NCI-H128 (cell line): ENCODE data around the gene UQCRH.
A peak's percentile ranks its signal among the peaks of the same experiment; 100 is the strongest.
"Not testable (repeated sequence)": the region's sequence is repeated elsewhere in the genome, so short reads cannot be mapped to it uniquely, and the experiment has no call there.

Experiments
- DNase-seq: peaks from one replicate; lab custom pipeline; 2025; ENCODE audit not compliant: unreplicated experiment; lab: John Stamatoyannopoulos, UW

Gene UQCRH

DNA sequence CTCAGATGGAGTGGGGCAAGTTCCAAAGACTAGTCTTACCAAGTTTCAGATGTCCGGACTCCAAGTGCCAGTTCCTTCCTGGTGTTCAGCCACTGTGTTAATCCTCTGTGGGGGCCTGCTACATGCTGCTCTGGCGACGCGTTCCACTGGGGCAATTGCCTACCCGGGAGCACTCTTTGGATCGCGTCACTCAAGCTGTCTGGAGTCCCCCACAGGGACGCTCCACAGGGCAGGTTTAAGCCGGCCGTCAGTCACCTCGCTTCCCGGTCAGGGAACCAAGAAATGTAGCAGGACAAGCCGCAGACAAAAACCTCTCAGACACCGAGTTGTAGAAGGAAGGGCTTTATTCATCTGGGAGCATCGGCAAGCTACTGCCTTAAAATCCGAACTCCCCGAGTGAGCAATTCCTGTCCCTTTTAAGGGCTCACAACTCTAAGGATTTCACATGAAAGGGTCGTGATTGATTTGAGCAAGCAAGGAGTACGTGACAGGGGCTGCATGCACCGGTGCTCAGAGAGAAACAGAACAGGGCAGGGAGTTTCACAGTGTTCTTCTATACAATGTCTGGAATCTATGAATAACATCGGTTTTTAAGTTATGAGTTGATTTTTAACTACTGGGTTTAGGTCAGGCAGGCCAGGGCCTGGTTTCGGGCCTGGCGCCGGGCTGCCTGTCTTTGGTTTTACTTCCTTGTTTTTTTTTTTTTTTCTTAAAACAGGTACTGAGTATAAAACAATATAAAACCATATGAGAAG is 28.5 kb downstream of the UQCRH start:
- DNase-seq = not testable (repeated sequence)

DNA sequence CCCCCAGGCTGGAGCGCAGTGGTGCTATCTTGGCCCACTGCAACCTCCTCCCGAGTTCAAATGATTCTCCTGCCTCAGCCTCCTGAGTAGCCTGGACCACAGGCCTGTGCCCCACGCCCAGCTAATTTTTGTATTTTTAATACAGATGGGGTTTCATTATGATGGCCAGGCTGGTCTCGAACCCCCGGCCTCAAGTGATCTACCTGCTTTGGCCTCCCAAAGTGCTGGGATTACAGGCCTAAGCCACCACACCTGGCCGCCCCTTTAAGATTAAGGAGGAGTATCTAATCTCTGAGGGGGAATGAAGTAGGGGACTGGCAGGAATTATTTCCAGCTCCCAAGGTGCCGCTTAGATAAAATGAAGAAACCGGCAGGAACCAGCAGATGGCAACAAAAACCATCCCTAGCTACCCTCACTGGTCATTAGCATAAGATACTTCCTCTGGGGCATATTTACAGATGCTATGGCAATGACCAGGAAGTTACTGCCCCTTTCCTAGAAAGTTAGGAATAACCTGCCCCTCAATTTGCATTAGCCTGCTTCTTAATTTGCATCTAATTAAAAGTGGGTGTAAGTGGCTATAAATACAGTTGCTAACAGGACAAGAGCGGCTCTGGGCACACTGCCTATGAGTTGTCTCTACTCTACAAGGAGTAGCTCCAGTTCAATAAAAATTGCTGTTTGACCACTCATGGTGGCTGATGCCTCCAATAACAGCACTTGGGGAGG is 30.0 kb downstream of the UQCRH start:
- no peak for DNase-seq

DNA sequence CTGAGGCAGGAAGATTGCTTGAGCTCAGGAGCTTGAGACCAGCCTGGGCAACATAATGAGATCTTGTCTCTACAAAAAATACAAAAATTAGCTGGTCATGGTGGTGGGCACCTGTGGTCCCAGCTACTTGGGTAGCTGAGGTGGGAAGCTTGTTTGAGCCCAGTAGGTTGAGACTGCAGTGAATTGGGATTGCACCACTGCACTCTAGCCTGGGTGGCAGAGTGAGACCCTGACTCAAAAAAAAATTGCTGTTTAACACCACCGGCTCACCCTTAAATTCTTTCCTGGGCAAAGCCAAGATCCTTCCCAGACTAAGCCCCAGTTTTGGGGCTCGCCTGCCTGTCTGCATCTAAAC is 30.5 kb downstream of the UQCRH start:
- DNase-seq = no peak

DNA sequence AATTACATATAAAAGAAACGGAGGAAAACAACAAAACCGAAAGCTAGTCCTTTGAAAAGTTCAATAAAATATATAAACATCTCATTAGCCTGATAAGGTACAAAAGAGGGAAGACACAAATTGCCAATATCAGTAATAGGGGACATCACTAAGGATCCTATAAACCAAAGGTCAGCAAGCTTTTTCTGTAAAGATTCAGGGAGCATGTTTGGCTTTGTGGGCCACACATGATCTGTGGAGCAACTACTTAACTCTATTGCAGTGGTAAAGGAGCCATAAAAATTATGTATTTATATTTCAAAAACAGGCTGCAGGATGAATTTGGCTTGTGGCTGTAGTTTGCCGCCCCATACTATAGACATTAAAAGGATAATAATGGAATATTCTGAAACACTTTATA is 31.6 kb downstream of the UQCRH start:
- DNase-seq = no peak

DNA sequence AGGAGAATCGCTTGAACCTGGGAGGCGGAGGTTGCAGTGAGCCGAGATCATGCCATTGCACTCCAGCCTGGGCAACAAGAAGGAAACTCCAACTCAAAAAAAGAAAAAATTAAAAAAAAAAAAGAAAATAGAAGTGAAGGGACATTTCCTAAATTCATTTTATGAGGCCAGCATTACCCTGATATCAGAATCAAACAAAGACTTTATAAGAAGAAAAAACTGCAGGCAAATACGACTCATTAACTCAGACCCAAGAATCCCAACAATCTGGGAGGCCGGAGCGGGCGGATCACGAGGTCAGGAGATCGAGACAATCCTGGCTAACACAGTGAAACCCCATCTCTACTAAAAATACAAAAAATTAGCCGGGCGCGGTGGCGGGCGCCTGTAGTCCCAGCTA is 33.9 kb downstream of the UQCRH start:
- not testable (repeated sequence) for DNase-seq

DNA sequence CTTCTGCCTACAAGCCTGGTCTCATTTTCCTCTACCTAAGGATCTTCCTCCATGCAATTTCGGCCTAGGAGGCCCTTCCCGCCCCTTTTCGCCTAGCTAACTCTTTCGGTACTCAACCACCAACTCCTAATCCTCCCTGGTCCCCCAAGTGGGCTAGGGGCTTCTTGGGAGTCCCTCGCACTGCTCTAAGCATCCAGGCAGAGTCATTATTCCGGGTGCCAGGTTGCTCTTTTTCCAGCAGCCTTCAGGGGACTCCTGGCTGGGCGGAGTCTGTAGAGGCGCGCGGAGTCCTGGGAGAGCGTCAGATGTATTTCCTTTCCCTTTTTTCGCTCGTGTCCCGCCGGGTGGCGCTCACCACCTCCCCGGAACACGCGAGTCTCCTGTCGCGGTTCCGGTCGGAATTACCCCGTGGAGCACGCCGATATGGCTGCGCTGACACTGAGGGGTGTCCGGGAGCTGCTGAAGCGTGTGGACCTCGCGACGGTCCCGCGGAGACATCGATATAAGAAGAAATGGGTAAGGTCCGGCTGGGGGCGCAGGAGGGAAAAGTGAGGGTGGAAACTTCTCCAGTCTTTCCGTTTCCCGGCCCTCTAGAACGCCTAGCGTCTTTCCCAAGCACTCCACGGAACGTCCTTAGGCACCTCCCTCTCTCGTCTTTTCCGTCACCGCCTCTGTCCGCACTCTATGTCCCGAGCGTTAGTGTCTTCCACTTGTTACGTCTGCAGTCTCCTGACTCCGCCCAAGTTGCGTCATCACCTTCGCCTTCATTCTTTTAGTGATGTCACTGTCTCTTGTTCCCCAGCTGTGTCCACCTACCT is 37.1 kb downstream of the UQCRH start, which contains the start of gene NSUN4:
TSS of gene NSUN4 (plus strand) at position 404 of the 818 bp plus-strand sequence. CDS start at position 424, 20 bp downstream.
- DNase-seq = peak; percentile 88

DNA sequence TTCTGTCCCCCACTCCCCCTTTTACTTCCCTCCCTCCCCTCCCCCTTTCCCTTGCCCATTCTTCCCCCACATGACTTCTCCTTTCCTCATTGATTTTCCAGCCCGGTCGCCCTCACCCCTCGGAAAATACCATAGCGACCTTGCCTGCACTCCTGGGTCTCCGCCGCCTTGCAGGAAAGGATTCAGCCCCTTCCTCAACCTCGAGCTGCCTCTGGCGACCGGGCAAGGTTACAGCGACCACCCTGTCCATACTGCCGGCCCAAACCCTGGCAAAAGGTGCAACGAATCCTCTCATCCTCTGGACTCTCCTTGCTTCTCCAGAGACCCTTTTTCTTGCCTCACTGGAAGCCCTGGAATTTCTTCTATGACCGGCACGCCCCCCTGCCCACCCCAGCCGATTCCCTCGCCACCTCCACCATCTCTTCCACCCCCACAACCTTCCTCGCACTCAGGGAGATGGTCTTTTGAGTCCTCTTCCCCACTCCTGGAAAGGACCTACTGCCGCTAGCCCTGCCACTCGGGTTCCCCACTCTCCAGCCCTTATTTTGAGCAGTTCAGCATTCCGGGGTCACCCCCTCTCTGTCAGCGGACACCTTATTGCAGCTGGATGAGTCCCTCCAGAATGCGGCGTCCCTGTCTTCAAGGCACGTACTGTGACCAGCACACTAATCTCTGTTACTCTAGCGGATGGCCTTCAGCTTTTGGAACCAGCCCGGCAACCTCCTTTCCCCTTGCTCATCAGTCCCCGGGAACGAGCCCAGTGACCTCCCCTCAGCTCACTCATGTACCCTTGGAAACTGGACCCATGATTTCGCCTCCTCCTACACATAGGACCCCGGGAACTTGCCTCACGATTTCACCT is 38.0 kb downstream of the UQCRH start:
- DNase-seq = no peak

DNA sequence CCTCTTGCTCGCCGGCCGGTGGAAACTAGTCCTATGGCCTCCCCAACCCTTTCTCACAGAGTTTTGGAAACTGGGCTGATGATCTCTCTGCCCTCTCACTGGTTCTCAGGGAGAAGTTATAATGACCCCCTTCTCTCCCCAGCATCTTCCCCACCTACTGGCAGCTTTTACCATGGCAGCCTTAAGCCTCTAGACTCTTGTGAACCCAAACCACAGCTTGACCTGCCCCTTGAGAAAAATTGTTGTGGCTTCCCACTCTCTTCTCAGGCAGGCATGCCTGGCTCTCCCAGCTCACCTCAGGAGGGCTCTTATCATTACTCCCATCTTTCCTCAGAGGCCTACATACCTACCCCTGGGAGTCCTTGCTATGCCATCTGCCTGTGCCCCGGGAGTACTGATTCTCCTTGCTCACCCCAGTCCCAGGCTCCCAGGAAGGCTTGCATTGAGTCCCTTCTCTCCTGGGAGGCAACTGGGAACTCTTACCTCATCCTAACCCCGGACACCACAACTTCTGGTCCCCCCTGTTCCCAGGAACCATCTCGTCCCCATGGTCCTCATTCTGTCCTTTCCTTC is 38.7 kb downstream of the UQCRH start:
- DNase-seq = no peak

DNA sequence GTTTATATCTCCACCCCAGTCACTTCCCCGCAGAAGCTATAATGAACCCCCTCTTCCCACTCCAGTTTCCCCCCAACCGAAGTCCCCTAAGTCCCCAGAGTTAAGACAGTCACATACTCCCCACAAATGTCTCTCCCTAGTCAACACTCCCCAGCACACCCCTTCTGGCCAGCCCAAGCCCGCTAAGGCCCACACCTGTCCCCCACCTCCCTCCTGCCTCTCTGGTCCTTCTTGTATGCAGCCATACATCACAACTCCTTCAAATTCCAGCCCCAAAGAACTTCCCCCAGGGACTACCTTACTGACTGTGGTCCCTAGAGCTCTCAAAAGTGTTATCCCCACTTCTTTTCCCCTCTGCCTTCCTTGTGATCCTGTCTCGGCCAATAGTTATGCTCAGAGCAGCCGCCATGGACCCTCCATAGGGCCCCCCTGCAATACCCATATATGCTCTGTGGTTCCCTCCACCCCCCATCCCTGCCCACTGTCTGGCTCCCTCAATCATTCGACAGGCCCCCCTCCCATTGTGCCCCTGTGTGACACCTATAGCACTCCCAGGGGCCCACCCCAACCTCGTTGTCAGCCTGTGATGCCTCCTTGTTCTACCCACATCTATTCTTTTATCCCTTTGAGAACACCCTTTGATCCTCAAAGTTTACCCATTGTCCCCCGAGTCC is 39.3 kb downstream of the UQCRH start:
- no peak for DNase-seq

DNA sequence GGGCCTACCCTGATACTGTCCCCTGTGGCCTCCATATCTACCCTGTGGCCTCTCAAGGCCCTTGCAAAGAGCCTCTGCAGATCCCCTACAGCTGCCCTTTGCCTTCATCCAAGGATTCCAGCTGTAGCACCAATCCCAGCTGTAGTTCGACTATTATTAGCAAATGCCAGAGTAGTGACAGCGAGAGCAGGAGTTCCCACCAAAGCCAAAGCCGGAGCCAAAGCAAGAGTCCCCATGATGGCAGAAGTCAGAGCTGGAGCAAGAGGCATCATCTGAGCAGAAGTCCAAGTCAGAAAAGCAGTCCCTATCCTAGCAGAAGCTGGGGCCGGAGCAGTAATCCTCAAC is 39.8 kb downstream of the UQCRH start:
- no peak for DNase-seq

DNA sequence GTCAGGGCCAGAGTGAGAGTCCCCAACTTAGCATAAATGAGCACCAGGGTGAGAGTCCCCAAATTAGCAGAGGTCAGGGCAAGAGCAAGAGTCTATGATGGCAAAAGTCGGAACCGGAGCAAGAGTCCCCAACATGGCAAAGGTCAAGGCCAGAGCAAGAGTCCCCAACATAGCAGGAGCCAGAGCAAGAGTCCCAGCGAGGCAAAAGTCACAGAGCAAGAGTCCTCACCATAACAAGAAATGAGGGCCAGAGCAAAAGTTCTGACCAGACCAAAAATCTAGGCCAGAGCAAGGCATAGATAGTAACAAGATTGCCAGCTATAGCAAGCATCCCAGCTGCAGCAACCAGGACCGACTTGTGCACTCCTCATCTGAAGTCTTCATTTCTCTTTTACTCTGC is 40.2 kb downstream of the UQCRH start:
- no peak for DNase-seq

DNA sequence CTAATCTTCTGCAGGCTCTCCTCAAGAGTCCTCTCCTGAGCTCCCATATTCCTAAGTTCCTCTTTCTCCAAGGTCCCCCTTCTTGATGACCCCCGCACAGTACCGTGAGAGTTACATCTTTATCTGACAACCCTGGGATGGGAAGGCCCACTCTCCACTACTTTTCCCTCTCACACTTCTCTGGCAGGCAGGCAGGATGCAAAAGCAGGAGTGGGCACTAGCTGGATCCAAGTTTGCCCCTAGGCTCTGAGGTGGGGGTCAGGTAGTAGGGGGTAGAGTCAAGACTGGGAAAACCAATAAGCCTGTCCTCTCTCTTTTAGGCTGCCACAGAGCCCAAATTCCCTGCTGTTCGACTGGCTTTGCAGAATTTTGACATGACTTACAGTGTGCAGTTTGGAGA is 41.0 kb downstream of the UQCRH start:
- no peak for DNase-seq

DNA sequence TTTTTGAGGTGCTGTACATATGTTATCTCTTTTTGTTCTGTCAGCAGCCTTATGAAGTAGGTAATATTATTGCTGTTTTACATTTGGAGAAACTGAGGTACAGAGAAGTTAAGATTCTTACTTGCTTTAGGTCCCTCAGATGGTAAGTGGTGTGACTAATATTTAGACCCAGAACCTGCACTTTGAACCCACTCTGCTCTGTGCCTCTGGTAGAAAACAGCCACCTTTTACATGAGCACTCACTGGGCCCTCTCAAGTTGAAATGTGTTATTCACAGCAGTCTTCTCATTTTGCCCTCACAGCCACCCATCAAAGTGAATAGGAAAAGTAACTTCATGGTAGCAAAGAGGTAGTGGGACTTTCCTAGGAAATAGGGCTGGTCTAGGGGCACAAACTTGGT is 41.8 kb downstream of the UQCRH start:
- DNase-seq = no peak

DNA sequence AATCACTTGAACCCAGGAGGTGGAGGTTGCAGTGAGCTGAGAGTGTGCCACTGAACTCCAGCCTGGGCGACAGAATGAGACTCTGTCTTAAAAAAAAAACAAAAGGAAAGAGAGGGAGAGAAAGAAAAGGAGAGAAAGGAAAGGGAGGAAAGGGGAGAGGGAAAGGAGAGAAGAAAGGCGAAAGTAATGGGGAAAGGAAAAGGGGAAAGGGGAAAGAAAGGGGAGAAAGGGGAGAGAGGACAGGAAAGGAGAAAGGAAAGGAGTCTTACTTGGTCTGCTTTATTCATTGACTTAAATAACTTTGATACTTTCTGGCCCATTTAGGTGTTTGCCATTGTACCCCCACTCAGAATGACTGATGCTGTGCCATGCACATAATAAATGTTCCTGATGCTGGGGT is 48.9 kb downstream of the UQCRH start:
- no peak for DNase-seq

DNA sequence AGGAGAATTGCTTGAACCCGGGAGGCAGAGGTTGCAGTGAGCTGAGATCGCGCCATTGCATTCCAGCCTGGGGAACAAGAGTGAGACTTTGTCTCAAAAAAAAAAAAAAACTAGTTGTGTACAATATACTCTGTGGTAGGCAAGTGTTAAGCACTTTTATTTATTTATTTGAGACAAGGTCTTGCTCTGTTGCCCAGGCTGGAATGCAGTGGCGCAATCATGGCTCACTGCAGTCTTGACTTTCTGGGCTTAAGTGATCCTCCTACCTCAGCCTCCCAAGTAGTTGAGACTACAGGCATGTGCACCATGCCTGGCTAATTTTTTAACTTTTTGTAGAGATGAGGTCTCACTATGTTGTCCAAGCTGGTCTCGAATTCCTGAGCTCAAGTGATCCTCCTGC is 52.4 kb downstream of the UQCRH start:
- not testable (repeated sequence) for DNase-seq

DNA sequence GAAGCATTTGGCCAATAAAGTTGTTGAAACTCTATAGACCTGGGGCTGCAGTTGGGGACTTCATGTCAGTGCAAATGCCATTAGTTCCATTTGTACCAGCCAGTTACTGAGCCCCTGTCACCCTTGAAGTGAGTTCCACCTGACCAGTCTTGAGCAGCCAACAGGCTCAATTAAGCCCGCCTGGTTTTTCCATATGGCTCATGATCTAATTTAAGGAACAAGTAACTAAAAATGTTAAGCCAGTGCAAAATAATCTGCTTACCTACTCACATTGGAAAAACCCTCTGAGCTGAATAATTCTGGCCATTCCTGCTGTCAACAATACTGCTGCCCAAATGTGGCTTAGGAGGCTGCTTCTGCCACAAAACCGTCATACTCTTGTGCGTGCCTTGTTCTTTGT is 58.7 kb downstream of the UQCRH start:
- DNase-seq = no peak

DNA sequence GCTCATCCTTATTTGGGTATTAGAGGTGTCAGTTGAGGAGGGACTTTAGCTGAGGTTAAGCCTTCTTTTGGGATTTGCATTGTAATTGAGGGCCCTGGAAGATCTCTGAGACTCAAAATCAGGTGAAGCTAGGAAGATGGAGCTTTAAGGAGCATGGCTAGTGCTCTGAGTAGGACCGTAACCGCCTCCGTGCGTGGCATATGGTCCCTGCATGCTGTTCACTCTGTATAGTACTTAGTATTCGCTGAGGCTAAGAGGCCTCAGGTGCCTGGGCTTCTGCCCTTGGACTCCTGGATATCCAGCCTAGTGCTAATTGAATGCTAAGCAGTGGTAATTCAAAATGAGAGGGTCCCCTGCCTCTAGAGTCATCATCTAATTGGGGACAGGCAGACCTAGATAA is 59.6 kb downstream of the UQCRH start:
- no peak for DNase-seq

DNA sequence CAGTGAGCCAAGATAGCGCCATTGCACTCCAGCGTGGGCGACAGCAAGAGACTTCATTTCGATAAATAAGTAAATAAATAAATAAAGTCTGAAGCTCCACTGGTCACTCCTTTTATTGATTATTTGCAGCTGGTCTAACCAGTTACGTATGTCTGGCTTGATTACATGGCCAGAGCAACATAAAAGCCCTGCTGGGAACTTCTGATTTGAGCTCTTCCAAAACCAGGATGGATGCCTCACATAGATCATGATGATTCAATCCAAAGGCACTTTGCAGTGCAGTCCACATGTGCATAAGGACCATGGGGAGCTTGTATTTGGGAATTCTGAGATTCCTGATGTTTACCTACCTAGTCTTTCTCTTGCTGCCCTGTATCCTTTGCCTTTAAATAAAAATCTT is 61.1 kb downstream of the UQCRH start:
- no peak for DNase-seq

DNA sequence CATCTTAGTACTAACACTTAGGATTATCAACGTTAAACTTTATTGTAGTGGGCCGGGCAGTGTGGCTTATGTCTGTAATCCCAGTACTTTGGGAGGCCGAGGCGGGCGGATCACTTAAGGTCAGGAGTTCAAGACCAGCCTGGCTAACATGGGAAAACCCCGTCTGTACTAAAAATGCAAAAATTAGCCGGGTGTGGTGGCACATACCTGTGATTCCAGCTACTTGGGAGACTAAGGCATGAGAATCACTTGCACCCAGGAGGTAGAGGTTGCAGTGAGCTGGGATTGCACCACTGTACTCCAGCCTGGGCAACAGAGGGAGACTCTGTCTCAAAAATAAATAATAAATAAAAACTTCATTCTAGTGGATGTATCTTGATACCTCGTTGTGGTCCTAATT is 62.3 kb downstream of the UQCRH start:
- not testable (repeated sequence) for DNase-seq
